T follicular helper cell (primary cell): Measurements from ENCODE around the gene ZIC1.

Experiments
- DNase-seq: peaks from one replicate; pipeline ENCODE4 v3.0.0-alpha.2; 2020; ENCODE audit warnings: low read depth

Gene ZIC1

DNA sequence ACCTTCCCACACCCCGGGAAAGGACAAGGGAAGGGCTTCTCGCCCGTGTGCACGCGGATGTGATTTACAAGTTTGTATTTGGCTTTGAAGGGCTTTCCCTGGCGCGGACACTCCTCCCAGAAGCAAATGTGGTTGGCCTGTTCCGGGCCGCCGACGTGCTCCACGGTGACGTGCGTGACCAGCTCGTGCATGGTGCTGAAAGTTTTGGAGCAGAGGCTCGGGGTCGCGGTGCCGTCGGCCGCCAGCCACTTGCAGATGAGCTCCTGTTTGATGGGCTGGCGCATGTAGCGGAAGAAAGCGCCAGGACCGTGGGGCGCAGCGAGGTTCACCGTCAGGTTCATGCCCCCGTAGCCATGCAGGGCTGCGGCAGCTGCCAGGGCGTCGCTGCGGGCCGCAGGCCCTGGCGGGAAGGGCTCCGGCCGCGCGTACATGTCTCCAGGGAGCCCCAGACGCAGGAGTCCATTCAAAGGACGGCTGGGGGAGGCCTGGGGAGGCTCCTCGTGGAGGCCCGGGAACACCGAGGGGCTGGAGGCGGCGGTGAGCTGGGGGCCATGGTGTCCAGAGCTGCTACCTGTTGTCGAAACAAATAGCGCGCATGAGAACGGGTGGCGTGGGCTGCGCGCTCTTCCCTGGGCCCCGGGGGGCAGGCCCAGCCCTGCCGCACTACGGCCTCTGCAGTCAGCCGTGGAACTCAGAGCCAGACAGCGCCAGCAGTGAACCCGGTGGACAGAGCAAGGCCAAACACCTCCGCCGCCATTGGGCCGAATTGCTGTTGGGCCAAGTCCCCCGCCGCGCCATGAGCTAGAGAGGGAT is 13.1 kb upstream of the ZIC1 start:
- no peak for DNase-seq

DNA sequence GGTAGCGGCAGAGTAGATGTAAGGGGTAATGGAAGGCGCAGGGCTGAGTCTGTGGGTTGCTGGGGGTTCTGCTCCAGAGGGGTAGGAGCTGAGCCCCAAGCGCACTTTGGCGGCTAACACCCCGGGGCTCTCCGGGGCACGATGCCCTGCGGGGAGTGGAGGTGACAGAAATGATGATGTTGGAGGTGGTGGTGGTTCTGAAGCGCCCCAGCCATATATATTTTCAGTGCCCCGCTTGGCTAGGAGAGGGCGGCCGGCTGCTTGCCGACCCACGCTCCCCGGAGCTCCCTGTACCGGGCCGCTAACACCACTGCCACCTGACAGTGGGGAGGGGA is 12.5 kb upstream of the ZIC1 start:
- no peak for DNase-seq

DNA sequence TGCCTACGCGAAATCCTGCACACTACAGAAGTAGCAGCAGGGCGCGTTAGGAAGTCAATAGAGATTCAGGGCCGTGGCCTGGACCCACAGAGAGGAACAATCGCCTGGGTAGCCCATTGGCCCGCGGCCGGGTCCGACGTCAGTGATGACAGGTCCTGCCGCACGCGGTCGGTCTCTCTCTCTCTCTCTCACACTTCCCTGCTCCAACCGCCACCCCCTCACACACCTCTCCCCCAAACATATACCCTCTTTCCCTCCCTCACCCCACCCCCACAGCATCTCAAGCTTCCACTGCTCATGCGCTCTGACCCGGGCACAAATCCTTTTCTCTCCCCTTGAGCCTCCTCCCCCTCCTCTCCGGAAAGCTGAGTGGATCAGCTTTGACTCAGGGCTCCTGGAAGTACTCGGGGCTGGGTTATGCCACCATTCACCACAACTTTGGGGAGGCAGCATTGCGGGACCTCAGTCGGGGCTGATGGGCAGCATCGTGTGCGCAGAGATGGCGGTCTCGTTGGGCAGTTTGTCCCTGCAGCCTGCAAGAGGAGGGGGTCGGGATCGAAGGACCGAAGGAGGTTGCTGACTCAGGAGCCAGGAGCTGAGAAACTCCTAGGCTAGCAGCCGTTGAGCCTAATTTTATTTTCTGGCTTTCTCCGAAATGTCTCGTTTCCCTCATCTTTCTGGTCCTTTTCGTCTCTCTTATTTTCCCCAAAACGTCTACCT is 11.8 kb upstream of the ZIC1 start:
- DNase-seq = no peak

DNA sequence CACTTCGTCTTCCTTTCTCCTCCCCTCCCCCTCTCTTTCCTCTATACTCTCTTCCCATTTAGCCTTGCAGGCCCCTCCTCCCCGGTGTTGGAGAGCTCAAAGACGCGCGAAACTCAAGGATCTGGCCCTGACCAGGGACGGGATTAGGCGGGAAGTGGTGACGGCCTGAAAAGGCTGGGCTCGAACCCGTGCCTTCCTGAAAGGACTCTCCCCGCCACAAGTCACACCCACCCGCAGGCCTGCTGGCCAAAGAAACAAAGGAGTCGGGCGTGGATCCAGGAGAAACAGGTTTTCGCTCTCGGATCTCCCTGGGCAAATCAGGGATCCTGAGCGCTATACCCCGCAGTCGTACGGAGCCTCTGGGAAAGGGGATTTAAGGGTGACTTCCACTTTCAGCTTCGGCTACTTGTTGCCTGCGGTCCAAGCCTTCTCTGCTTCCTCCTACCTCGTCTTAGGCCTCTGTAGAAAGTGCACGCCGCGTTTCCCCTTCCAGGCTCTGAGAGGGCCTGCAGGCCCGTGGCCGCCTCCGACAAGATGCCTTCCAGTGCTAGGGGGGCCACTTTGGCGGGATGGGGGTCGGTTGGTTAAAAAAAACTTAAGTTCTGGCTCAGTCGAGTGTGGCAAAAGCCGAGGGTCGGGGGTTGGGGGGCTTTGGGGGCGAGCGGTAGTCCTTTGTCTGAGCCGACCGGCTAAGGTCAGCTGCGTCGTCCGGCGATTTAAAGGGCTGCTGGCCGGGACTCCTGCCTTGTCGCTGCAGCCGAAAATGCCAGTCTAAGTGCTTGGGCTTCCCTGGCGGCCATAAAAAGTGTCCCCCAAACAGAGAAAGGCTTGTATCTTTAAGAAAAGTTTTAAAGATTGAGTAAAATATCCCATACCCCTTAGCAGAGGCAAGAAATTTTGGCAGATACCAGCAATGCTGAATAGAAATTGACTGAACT is 11.0 kb upstream of the ZIC1 start:
- DNase-seq = no peak

DNA sequence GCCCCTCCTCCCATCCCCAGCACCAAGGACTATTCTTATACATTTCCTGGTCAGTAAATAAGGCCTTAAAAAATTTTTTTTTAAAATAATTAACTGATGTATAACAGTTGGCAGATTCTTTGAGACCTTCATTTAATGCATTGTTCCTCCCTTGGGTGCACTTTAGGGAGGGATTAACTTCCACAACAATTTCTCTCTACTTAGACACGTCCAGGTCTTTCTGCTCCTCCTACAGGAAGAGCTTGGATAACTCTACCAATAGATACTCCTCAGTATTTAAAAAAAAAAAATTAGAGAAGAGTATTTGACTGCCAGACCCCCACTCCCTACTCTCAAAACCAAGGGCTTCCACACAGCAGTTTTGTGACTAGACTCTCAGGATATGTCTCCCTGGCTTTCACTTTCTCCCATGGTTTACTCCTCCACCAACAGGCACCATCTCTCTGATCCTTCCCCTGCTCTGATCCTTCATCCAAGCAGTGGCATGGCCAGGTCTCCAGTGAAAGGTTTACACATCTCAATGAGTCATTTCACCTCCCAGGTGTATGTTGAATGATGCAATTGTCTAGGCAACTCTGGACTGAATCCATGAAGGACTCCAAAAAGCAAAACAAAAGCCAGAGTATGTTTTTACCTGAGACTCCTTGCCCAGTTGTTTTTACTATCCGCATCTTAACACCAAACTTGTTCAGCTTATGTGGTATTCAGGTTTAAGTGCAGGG is 10.2 kb upstream of the ZIC1 start:
- DNase-seq = no peak

DNA sequence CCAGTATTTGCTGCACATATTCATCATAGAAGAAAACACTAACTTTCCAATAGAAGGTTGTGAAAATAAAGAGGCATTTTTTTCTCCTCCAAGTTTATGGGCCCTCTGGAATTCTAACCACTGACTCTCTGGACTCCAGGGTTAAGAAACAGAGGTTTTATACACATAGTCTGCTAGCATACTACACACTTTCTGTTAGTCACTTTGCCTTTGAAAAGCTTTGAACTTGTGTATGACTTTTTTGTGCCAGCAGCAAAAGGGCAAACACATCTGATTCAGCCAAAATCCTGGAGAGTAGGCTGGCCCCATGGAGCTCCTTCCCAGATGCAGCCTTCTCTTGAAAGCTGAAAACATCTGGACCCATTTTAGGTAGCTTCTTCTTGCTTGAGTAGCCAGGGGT is 9.1 kb upstream of the ZIC1 start:
- DNase-seq = no peak

DNA sequence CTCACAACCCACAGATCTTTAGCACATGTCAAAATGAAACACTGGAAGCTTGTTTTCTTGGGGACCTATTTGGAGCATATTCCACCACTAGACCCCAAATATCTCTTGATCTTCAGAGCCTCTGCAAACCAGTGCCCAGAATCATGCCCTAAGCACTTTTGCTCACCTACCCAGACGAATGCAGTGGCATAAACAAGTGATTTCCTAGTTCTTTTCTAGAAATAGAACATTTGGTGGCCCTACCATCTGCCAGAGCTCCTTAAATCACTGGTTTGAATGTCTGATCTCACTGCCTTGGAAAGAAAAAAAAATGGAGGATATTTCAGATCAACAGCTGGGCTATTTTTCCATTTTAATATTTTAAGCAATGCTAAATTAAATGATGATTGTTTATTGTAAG is 8.2 kb upstream of the ZIC1 start:
- no peak for DNase-seq

DNA sequence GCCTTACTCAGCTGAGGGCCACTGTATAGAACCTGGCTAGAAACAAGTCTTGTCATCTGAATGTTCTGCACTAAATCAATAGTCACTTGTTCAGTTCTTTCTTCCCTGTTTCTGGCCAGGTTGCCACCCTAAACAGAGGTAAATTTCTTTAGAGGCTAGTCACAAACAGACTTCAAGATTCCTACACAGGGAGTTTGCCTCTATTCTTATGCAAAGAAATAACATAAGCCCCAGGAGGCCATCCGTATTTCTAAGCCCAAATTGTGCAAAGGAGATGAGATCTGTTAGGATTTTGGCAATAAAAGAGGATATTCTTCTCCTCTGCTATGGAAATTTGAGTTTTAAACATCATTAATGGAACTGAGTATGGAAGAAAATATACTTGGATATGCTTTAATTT is 7.7 kb upstream of the ZIC1 start:
- no peak for DNase-seq

DNA sequence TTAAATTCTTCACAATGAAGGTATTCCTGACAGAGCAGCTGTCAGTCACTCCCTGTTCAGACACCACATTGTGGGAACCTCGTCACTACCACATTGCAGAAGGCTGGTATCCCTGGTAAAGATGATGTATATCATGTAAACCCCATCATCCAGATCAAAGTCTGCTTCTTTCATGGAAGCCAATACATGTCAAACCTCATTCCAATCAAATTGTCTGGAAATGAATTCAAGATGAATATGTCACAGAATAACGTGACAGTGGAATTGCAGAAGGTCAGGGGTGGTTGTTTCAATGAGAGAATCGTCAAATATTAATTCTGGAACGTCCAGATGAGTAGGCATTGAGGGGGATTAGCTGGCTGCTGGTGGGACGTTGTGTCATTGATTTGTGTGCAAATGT is 7.0 kb upstream of the ZIC1 start:
- DNase-seq = no peak

DNA sequence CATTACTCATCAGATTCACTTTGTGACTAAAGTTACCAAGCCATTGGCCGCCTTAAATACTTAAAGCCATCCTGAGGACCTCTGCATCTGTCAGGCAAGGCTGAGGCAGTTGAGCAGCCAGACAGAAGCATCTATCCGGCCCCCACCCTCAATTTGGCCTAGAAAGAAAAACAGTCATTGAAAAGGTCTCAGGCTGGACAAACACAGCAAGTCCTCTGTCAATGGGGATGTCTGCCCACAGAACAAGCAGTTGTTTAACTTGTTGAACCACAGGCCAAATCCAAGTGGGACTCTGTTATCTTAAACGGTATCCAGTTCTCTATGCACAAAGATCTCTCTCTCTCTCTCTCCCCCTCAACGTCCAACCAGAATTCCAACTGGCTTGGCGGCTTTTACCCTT is 5.7 kb upstream of the ZIC1 start:
- DNase-seq = no peak

DNA sequence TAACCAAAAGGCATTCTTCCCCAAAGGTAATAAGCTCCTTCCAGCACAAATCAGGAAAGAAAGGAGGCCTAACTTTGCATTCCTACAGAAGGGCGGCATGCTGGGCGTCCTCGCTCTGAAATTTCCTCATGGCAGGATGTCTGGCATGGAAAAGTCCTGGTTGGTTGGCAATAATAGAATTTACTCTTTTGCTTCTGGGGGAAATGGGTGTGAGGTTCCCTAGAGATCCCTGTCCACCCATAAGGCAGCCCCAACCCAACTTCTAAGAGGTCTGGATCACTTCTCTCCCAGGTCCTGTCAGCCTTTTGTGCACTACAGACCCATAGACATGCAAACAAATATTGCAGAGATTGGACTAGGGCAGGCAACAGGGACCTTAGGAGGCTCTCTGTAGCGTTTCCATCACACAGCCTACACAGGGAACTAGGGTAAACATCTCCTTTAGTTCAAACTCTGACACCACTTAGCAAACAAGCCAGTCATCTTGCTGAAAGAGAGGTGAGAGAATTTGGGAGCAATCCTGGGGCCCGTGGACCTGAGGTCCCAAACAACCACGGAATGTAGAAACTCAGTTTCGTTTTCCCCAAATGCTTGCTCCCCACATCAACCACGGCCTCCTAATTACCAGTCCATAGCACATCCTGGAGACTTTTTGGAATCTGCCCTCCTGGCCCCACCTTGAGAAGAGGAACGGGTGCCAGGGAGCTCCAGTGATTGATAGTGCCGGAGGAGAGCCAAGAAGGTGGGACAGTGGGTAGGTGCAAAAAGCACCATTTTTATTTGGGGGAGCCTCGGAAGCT is 5.0 kb upstream of the ZIC1 start:
- DNase-seq = no peak

DNA sequence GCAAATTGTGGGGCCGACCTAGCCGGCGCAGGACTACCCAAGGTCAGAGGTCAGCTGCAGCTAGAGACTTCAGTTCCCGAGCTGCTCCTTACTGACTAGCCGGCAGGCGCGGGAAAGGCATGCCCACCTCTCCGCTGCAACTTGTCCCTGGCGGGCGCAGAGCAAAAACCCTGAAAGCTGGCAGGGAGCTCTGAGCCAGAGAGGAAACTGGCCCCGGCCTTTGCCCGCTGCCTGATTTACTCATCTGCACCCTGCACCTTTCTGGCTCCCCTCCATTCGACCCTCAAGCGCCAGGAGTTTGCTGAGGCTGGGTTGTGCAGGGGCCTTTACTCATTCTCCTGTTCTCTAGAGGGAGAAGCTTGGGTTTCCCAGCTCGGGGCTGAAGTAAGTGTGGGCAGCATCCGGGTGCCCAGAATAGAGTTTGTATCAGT is 4.3 kb upstream of the ZIC1 start:
- DNase-seq = no peak

DNA sequence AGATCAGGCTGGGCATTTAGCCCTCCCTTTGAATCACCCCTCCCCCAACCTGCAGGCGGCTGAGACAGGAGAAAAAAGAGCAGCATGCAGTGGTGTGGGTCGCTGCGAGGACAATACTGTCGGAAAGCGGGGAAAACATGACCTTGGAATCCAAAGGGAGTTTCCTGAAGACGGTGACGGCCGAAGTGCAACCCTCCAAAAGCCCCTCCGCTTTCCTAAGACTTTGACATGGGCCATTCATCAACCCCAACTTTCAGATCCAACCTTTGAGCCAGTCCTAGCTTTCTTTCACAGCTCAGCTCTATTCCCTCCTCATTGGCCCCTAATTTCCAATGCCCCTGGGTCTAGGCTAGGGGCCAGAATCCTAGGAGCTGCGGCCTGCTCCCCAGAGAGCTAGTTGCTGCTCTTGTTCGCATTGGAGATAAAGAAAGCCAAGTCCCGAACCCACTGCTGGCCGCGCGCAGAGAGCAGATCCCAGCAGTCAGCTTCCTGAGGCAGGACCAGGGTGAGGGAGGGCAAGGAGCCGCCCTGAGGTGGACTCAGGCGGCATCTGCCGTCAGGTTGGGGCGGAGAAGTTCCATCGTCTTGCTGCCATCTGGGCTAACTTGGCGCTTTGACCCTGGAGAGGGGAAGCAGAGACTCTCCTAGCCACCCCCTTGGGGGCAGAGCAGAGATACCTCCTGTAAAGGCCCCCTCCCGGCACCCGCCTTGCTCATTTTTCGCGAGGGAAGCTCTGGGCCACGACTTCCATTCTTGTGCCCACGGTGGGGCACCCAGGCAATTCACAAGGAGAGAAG is 3.7 kb upstream of the ZIC1 start:
- no peak for DNase-seq

DNA sequence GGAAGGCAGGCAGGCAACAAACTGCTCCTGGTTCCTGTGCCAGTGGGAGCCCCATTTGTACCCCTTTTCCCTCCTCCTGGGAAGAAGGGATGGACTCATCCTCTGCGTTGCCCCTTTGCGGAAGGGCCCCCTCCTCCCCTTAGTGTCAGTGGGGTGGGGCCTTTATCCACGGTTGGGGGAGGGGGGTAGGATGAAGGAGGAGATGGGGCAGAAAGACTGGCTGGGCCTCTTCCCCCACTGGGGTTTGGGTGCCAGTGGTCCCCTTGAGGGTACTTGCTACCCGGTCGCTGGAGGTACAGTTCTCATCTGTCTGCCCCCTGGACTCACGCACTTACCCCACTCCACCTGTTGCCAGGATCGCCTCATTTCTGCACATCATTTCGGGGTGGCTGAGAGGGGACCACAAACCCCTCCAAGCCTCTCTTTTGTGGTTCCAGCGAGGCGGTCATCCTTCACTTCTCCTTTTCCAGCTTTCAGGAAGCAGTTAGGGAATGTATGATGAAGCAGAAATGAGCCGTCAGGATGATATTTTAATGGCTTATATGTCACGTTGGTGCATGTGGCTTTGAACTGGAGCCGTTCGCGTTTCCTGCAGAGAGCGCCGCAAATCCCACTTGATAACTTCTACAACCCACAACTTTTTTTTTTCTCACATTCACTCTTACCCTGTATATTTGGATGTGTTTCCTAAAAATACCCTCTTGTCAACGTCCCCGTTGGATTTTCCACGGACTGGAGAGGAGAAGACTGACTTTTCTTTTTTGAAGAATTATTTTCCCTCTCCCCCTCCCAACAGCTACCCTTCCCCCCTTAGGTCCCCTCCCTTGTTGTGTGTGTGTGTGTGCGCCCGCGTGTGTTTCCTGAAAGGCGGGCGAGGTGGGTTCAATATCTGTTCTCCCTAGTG is 2.9 kb upstream of the ZIC1 start, which contains the start of gene ZIC4:
TSS of gene ZIC4 (minus strand) at position 516 of the 904 bp plus-strand sequence. CDS start 3,746 bp downstream, outside the sequence.
- no peak for DNase-seq

DNA sequence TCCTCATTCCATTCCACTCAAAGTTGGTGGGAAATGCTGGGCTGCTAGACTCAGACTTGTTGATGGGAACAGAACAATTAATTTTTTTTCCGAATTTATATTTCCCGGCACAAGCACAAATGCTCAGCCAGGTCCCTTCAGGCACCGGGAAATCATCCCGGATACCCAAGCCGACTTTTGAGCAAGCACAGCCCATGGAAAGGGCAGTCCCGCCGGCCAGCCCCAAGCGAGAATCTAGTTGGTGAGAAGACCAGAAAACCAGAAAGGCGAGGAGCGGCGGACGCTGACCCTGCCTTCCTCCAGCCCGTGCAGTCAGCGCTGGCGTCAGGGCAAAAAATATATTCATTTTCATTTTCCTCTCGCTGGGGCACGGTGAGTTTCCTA is 2.1 kb upstream of the ZIC1 start:
- DNase-seq = no peak

DNA sequence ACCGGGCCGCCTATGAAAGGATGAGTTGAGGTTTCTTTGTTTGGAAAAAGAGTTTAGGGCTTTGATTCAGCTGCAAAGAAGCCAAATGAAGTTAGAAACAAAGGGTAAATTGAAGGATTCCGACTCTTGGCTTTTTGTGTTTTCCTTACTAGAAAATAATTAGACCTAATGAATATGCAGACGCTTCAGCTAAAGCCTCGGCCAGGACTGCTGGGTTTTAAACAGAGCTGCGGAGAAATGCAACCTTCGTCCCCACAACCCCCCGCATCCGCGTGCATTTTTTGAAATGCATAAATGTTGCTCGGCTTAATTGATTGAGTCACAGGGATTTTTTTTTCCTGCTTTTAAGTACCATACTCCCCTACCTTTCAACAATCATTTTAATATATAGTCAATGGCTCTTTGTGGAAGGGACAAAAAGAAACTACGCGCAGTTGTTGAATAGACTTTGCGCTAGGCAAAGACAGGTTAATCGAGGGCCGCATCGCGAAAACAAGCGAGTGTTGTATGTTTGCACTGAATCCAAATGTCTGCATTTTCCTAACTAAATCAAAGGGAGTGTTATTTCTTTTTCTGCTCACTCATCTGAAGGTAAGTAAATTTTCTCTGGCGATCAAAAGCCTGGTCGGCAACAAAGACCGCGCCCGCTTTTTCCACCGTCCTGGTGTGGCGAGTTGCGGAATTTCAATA is 1.5 kb upstream of the ZIC1 start:
- no peak for DNase-seq

DNA sequence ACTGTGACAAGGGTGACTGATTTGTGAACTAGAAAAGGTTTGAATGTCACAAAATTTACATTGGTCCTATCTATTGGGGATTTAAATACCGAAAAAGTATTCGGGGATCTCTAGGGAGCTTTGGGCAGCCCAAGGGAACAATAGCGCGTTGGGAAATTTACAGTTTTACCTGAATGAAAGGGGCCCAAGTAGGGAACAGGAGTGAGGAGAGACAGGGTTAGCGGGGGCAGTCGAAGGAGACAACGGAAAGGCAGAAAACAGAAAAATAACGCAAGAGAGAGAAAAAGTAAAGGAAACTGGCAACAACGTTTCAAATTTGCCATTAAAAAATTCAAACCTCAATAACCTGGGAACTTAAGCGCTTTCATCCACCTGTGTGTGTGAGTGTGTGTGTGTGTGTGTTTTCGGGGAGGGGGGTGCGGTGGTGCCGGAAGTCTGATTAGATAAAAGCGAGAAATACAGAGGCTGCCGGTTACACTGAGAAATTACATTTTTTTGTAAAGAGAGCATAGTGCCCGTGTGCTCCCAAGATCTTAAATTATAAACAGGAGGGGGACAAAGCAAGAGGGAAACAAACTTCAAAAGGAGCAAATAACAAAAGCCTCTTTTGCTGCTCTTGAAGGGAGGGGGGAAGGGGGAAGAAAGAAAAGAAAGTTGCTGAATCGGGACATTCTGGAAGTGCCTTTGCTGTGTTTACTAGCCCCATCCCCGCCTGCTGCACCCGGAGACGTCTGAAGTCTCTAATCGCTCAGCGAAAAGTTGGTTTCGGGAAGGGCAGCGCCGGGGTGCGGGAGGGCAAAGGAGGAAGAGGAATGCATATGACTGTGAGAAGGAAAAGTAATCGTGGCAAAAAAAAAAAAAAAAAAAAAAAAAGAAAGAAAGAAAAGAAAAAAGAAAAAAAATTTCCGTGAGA is 721 bp upstream of the ZIC1 start:
- DNase-seq = no peak
